Endothelial cell (in vitro differentiated cells): ENCODE results near the gene VWA5B1. TPM values are rescaled to one million over a fixed set of nuclear protein-coding genes. Genes with fewer than 3 reads are reported as not detected.

ENCODE experiments used
- DNase-seq: peaks from one replicate; pipeline ENCODE4 v3.0.0; 2021; ENCODE audit warnings: low spot score
- H3K27ac Mint-ChIP-seq: one replicate; pipeline ENCODE4 v1.8.0; 2021; ENCODE audit warnings: mixed read lengths, inconsistent platforms; ENCODE audit not compliant: unreplicated experiment
- H3K27me3 Mint-ChIP-seq: one replicate; pipeline ENCODE4 v1.8.0; 2021; ENCODE audit warnings: mild to moderate bottlenecking, moderate library complexity, mixed read lengths, inconsistent platforms; ENCODE audit not compliant: unreplicated experiment
- H3K36me3 Mint-ChIP-seq: one replicate; pipeline ENCODE4 v1.8.0; 2021; ENCODE audit warnings: mild to moderate bottlenecking, low read depth, mixed read lengths, inconsistent platforms; ENCODE audit not compliant: unreplicated experiment
- H3K4me1 Mint-ChIP-seq: one replicate; pipeline ENCODE4 v1.8.0; 2021; ENCODE audit warnings: mild to moderate bottlenecking, mixed read lengths, inconsistent platforms; ENCODE audit not compliant: unreplicated experiment
- H3K4me3 Mint-ChIP-seq: one replicate; pipeline ENCODE4 v1.8.0; 2021; ENCODE audit warnings: mild to moderate bottlenecking, mixed read lengths, inconsistent platforms; ENCODE audit not compliant: unreplicated experiment
- H3K9me3 Mint-ChIP-seq: one replicate; pipeline ENCODE4 v1.8.0; 2021; ENCODE audit warnings: mixed read lengths, inconsistent platforms; ENCODE audit not compliant: unreplicated experiment
- total RNA-seq: library from RNA; stranded (reverse); fragmentation: NEBNext Ultra II Directional; extraction: Animal tissue kit (Norgen Biotek cat#: 25700); gene quantifications from one replicate; pipeline ENCODE4 v1.2.1, GENCODE V29; 2021; ENCODE audit not compliant: unreplicated experiment
- TF ChIP-seq, protein P1 (sequence below): fragments of 200-600 bp; sonication (generic); IDR thresholded peaks from one replicate; pipeline ENCODE4 v1.5.0; 2021; ENCODE audit warnings: antibody characterized with exemption; ENCODE audit not compliant: unreplicated experiment

The VWA5B1 gene
- total RNA-seq, 1 donor from 2014 or later, result not detected

DNA sequence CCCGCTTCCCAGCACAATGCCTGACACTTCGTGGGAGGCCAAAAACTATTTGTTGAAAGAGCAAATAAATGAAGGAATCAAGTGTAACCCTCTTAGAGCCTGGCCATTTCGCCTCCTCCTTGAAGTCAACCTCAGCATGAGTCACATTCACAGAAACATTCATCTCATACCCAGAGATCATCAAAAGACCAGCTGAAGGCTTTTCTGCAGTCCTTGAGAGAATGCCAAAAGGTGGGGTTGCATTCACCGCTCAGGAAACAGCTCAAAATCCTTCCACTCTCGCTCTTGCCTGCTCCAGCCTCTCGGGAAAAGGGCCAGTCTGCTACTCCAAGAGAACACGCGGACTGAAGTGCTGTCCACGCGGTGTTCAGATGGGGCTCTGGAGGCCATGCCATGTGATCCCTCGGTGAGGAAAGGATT is 90.0 kb downstream of the VWA5B1 start:
- peaks cover 14% of the 10 kb centered on the region for H3K27me3 Mint-ChIP-seq

DNA sequence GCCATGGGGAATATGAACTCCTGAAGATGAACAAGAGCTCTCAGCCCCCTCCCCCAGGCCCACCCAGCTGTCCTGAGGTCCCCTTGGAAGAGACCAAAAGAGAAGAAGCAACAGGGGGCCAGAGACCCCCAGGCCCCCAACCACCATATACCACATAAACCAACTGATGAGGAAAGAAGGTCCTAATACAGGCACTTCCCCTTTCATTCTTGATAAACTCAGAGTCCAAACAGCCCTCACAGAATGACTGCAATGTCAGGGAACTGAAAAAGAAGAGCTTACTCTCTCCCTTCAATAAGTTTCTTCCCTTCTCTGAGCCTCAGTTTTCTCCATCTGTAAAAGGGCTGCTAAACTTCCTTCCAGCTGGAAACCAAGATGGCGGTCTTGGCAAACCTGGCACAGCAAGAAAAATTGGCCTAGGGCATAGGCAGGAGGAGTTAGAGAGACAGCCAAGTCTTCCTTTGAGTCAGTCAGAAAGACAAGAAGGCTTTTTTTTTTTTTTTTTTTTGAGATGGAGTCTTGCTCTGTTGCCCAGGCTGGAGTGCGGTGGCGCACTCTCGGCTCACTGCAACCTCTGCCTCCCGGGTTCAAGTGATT is 90.5 kb downstream of the VWA5B1 start:
- Mint-ChIP-seq H3K9me3 (no peaks in the 10 kb centered on the region), H3K4me3 (no peak overlapping the region), H3K36me3 (peaks cover 5% of the 10 kb centered on the region), H3K27me3 (peaks cover 11% of the 10 kb centered on the region), H3K27ac (no peak overlapping the region), H3K4me1 (no peaks in the 10 kb centered on the region)
- TF ChIP-seq, protein P1, sequence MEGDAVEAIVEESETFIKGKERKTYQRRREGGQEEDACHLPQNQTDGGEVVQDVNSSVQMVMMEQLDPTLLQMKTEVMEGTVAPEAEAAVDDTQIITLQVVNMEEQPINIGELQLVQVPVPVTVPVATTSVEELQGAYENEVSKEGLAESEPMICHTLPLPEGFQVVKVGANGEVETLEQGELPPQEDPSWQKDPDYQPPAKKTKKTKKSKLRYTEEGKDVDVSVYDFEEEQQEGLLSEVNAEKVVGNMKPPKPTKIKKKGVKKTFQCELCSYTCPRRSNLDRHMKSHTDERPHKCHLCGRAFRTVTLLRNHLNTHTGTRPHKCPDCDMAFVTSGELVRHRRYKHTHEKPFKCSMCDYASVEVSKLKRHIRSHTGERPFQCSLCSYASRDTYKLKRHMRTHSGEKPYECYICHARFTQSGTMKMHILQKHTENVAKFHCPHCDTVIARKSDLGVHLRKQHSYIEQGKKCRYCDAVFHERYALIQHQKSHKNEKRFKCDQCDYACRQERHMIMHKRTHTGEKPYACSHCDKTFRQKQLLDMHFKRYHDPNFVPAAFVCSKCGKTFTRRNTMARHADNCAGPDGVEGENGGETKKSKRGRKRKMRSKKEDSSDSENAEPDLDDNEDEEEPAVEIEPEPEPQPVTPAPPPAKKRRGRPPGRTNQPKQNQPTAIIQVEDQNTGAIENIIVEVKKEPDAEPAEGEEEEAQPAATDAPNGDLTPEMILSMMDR, result no peak
- DNase-seq, result no peak

More for the DNA sequence above, 90.0 kb downstream of the VWA5B1 start:
- Mint-ChIP-seq H3K27ac (no peak overlapping the region), H3K4me3 (no peak overlapping the region), H3K9me3 (no peaks in the 10 kb centered on the region), H3K4me1 (no peaks in the 10 kb centered on the region), H3K36me3 (peaks cover 5% of the 10 kb centered on the region)
- TF ChIP-seq, protein P1, result no peak
- no peak for DNase-seq

DNA sequence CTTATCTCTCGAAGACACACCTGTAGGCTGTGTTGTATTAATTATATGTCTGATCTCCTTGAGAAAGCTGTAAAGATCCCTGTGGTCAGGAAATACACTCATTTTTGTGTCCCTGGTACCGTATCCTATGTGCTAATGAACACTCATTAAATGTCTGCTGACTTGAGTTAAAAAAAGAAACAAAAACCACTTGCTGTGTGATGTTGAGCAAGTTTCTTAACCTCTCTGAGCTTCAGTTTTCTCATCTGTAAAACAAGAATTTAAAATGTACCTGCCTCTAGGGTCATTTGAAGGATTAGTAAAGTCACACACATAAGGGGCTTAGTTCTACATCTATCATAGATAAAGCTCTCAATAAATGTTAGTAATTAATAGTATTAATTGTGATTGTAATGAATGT is 91.3 kb downstream of the VWA5B1 start:
- DNase-seq, result no peak
- TF ChIP-seq, protein P1, result no peak
- peaks cover 4% of the 10 kb centered on the region for H3K36me3 Mint-ChIP-seq

DNA sequence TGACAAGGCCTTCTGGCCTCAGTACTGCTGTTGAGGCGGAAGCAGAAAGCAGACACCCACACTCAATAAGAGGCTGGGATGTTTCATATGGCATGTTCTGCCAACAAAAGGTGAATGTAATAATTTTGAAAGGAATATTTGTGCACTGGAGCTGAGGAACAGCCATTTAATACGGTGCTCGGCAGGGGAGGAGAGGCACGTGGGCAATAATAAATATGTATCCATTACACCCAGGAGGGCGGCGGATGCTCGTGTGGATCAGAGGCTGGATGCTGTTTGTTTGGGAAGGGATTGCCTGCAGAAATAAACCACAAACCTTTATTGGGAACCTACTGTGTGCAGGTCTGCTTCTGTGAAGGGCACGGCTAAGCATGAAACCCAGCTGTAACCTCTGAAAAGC is 92.0 kb downstream of the VWA5B1 start:
- TF ChIP-seq, protein P1, result no peak
- Mint-ChIP-seq H3K27ac (no peak overlapping the region), H3K9me3 (no peaks in the 10 kb centered on the region), H3K4me3 (no peak overlapping the region), H3K27me3 (peaks cover 11% of the 10 kb centered on the region), H3K4me1 (no peaks in the 10 kb centered on the region), H3K36me3 (no peaks in the 10 kb centered on the region)
- DNase-seq, result no peak

More for the DNA sequence above, 91.3 kb downstream of the VWA5B1 start:
- no peak overlapping the region for H3K27ac Mint-ChIP-seq
- peaks cover 10% of the 10 kb centered on the region for H3K27me3 Mint-ChIP-seq
- H3K4me3 Mint-ChIP-seq, result no peak overlapping the region
- H3K9me3 Mint-ChIP-seq, result no peaks in the 10 kb centered on the region
- H3K4me1 Mint-ChIP-seq, result no peaks in the 10 kb centered on the region

DNA sequence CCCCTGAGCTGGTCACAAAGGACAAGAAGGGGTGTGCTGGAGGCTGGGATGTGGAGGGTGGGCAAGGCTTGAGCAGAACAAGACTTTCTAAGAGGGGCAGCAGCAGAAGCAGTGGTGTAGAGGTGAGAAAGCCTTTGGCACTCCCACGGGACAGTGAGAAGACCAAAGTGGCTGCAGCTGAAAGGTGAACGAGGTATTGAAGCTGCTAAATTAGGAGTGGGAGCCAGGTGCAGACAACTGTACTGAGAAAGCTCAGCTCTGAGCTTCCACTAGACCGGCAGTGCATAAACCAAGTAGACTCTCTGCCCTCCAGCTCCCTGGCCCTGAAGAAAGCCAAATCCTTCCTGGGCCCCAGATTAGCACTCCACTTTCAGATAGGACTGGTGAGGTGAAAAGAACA is 93.0 kb downstream of the VWA5B1 start:
- Mint-ChIP-seq H3K27me3 (peaks cover 9% of the 10 kb centered on the region), H3K4me1 (no peaks in the 10 kb centered on the region), H3K36me3 (no peaks in the 10 kb centered on the region), H3K27ac (no peak overlapping the region), H3K4me3 (no peak overlapping the region), H3K9me3 (no peaks in the 10 kb centered on the region)
- TF ChIP-seq, protein P1, result no peak
- DNase-seq, result no peak
